WTC11 (cell line): ENCODE measurements around the gene TRIM47. TPM values are rescaled to one million over a fixed set of nuclear protein-coding genes. Genes with fewer than 3 reads are reported as not detected.

ENCODE experiments used
- ATAC-seq: fragments of 200-7000 bp; cut with Tn5 transposase; 2 replicates; pipeline ENCODE4 v1.10.0; 2021; ENCODE audit warnings: mild to moderate bottlenecking, moderate library complexity
- CTCF ChIA-PET: fragments of 300-600 bp; sonication (Branson Sonifier 250); formaldehyde crosslinking; loops from one replicate; lab custom pipeline; 2021; ENCODE audit warnings: antibody characterized with exemption; lab: Charles Lee
- POLR2A ChIA-PET: fragments of 350-600 bp; sonication (Branson Sonifier 250); formaldehyde crosslinking; loops from one replicate; lab custom pipeline; 2021; ENCODE audit warnings: antibody characterized with exemption; lab: Charles Lee
- DNase-seq: peaks from one replicate; pipeline ENCODE4 v3.0.0; 2021; ENCODE audit warnings: low spot score
- H3K27ac Mint-ChIP-seq: 2 replicates; pipeline ENCODE4 v1.8.0; 2021; ENCODE audit warnings: mixed read lengths
- H3K27me3 Mint-ChIP-seq: 2 replicates; pipeline ENCODE4 v1.8.0; 2021; ENCODE audit warnings: low read depth, mild to moderate bottlenecking, moderate library complexity, mixed read lengths
- H3K36me3 Mint-ChIP-seq: 2 replicates; pipeline ENCODE4 v1.8.0; 2021; ENCODE audit warnings: mixed read lengths
- H3K4me1 Mint-ChIP-seq: 2 replicates; pipeline ENCODE4 v1.8.0; 2022; ENCODE audit warnings: mixed read lengths
- H3K4me3 Mint-ChIP-seq: 2 replicates; pipeline ENCODE4 v1.8.0; 2021; ENCODE audit warnings: mild to moderate bottlenecking, moderate library complexity, mixed read lengths
- H3K9me3 Mint-ChIP-seq: 2 replicates; pipeline ENCODE4 v1.8.0; 2021; ENCODE audit warnings: mixed read lengths
- AFF4 ChIP-seq: sonication (generic); formaldehyde crosslinking; IDR thresholded peaks from 2 replicates; pipeline ENCODE4 v1.8.1; 2023; ENCODE audit warnings: mild to moderate bottlenecking, missing genetic modification reagents, borderline replicate concordance
- ELF4 ChIP-seq: sonication (generic); formaldehyde crosslinking; IDR thresholded peaks from 2 replicates; pipeline ENCODE4 v1.8.1; 2022; ENCODE audit warnings: low read depth, mild to moderate bottlenecking, moderate library complexity, missing genetic modification reagents
- ETV6 ChIP-seq: sonication (generic); formaldehyde crosslinking; IDR thresholded peaks from 2 replicates; pipeline ENCODE4 v1.8.1; 2022; ENCODE audit warnings: mild to moderate bottlenecking, missing genetic modification reagents
- FOXK1 ChIP-seq: sonication (generic); formaldehyde crosslinking; IDR thresholded peaks from 2 replicates; pipeline ENCODE4 v1.8.0; 2022; ENCODE audit warnings: mild to moderate bottlenecking, moderate library complexity, missing genetic modification reagents
- HMGA2 ChIP-seq: fragments of 250-450 bp; sonication (Bioruptor Pico); IDR thresholded peaks from 2 replicates; pipeline ENCODE4 v1.4.0; 2021; ENCODE audit warnings: mild to moderate bottlenecking, moderate library complexity
- HMGXB4 ChIP-seq: sonication (generic); formaldehyde crosslinking; IDR thresholded peaks from 2 replicates; pipeline ENCODE4 v1.8.1; 2023; ENCODE audit warnings: mild to moderate bottlenecking, moderate library complexity, missing genetic modification reagents
- IRF1 ChIP-seq: sonication (generic); formaldehyde crosslinking; IDR thresholded peaks from 2 replicates; pipeline ENCODE4 v1.8.0; 2023; ENCODE audit warnings: missing genetic modification reagents
- JAZF1 ChIP-seq: fragments of 250-450 bp; sonication (Bioruptor Pico); IDR thresholded peaks from 2 replicates; pipeline ENCODE4 v1.9.0; 2021; ENCODE audit warnings: moderate library complexity, mild to moderate bottlenecking, inconsistent platforms
- KAT7 ChIP-seq: sonication (generic); formaldehyde crosslinking; IDR thresholded peaks from 2 replicates; pipeline ENCODE4 v1.8.1; 2023; ENCODE audit warnings: missing genetic modification reagents, mild to moderate bottlenecking, borderline replicate concordance
- MXD4 ChIP-seq: fragments of 250-450 bp; sonication (Bioruptor Pico); IDR thresholded peaks from 2 replicates; pipeline ENCODE4 v1.8.0; 2021; ENCODE audit warnings: mild to moderate bottlenecking, moderate library complexity, borderline replicate concordance
- NFYB ChIP-seq: sonication (generic); formaldehyde crosslinking; conservative IDR thresholded peaks from 2 replicates; pipeline ENCODE4 v1.8.0; 2022; ENCODE audit warnings: low read depth, missing genetic modification reagents
- NR1H2 ChIP-seq: sonication (generic); formaldehyde crosslinking; IDR thresholded peaks from 2 replicates; pipeline ENCODE4 v1.9.0; 2021; ENCODE audit warnings: mild to moderate bottlenecking, moderate library complexity, missing genetic modification reagents
- NR2C2 ChIP-seq: sonication (generic); formaldehyde crosslinking; IDR thresholded peaks from 2 replicates; pipeline ENCODE4 v1.8.0; 2022; ENCODE audit warnings: mild to moderate bottlenecking, missing genetic modification reagents
- SMAD3 ChIP-seq: sonication (generic); formaldehyde crosslinking; IDR thresholded peaks from 2 replicates; pipeline ENCODE4 v1.8.0; 2022; ENCODE audit warnings: missing genetic modification reagents, mild to moderate bottlenecking, borderline replicate concordance
- SOX15 ChIP-seq: fragments of 250-450 bp; sonication (Bioruptor Pico); IDR thresholded peaks from 2 replicates; pipeline ENCODE4 v1.9.0; 2021; ENCODE audit warnings: mild to moderate bottlenecking
- TP53 ChIP-seq: sonication (generic); formaldehyde crosslinking; IDR thresholded peaks from 2 replicates; pipeline ENCODE4 v1.8.1; 2023; ENCODE audit warnings: mild to moderate bottlenecking, missing genetic modification reagents
- ZNF138 ChIP-seq: sonication (generic); formaldehyde crosslinking; conservative IDR thresholded peaks from 2 replicates; pipeline ENCODE4 v1.8.1; 2022; ENCODE audit warnings: mild to moderate bottlenecking, moderate library complexity, missing genetic modification reagents
- total RNA-seq: library from RNA; stranded (reverse); gene quantifications from 3 replicates; pipeline ENCODE4 v1.2.3, GENCODE V29; 2021
- TF ChIP-seq, protein P1 (sequence below): fragments of 250-450 bp; sonication (Bioruptor Pico); IDR thresholded peaks from 2 replicates; pipeline ENCODE4 v2.1.2; 2022; ENCODE audit warnings: mild to moderate bottlenecking, moderate library complexity

Gene TRIM47
- total RNA-seq, 1 experiment from 2014 or later, result 10.0 TPM

DNA sequence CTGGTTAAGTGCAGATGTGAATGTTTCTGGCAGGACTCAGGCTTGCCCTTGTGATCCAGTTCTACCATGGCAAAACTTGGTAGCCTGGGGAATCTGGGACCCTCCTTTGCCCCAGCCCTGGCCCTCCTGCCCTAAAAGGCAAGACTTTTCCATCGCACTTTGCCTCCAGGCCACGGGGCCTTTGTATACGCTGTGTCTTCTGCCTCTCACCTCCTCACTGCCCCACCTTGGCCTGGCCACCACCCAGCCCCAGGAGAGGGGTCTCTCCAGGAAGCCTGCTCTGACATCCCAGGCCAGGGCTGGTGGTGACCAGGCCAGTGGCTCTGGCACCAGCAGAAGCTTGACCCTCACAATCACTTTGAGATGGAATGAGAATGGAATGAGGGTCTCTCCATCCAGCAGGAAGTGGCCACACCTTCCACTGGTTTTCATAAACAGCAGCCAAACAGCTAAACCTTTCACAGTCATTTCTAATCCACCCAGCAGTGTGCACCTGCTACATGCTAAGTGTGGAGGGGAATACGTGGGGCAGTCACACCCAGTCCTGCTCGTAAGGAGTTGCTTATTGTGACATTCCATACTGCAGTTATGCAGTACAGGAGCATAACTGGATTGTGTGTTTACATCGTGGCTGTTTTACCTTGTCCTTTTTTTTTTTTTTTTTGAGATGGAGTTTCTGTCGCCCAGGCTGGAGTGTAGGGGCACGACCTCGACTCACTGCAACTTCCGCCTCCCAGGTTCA lies 27.9 kb upstream of the TRIM47 start:
- DNase-seq (no peak), ATAC-seq (no peak)
- TF ChIP-seq HMGXB4 (CRISPR knock-in tag), result no peak
- TF ChIP-seq JAZF1, result no peak
- no peak for TF ChIP-seq NR2C2 (CRISPR knock-in tag)
- no peak for TF ChIP-seq HMGA2 (CRISPR knock-in tag)
- TF ChIP-seq ETV6 (CRISPR knock-in tag), result no peak
- no peak for TF ChIP-seq NR1H2 (CRISPR knock-in tag)
- TF ChIP-seq TP53, result no peak
- no peak for TF ChIP-seq IRF1 (CRISPR knock-in tag)
- TF ChIP-seq KAT7 (CRISPR knock-in tag), result no peak
- TF ChIP-seq AFF4 (CRISPR knock-in tag), result no peak
- TF ChIP-seq SOX15 (CRISPR knock-in tag), result no peak
- TF ChIP-seq, protein P1, sequence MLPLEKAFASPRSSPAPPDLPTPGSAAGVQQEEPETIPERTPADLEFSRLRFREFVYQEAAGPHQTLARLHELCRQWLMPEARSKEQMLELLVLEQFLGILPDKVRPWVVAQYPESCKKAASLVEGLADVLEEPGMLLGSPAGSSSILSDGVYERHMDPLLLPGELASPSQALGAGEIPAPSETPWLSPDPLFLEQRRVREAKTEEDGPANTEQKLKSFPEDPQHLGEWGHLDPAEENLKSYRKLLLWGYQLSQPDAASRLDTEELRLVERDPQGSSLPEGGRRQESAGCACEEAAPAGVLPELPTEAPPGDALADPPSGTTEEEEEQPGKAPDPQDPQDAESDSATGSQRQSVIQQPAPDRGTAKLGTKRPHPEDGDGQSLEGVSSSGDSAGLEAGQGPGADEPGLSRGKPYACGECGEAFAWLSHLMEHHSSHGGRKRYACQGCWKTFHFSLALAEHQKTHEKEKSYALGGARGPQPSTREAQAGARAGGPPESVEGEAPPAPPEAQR, result no peak
- TF ChIP-seq ELF4 (CRISPR knock-in tag), result no peak
- no peak for TF ChIP-seq NFYB (CRISPR knock-in tag)
- no peak for TF ChIP-seq SMAD3 (CRISPR knock-in tag)
- no peak for TF ChIP-seq MXD4 (CRISPR knock-in tag)
- no peak for TF ChIP-seq ZNF138 (CRISPR knock-in tag)
- TF ChIP-seq FOXK1, result no peak
- H3K27ac Mint-ChIP-seq, result peak overlapping the region; percentile 19; the same call in 1 of the 2 replicates
- H3K36me3 Mint-ChIP-seq, result peaks cover 3% of the 10 kb centered on the region; the same call in 1 of the 2 replicates
- H3K4me1 Mint-ChIP-seq, result peaks cover 5% of the 10 kb centered on the region; the same call in 1 of the 2 replicates
- no peaks in the 10 kb centered on the region for H3K27me3 Mint-ChIP-seq
- ChIA-PET POLR2A (no interaction called here), CTCF (interaction anchor here (0.6 to 5.8 kb wide), 22 partner anchors 11 to 276 kb away, joined by 3 to 70 read pairs (median 6); partner anchors contain the start of genes CDK3 and TRIM65)
- H3K9me3 Mint-ChIP-seq, result no peaks in the 10 kb centered on the region
- peak overlapping the region; percentile 36 for H3K4me3 Mint-ChIP-seq
